Stimulated activated CD4-positive, alpha-beta T cell treated with anti-CD3 and anti-CD28 coated beads, Interleukin-4, amount 100 ng/mL, for 48 hours (primary cell): ENCODE measurements around the gene QPCTL.
"Not testable (repeated sequence)": the region's sequence is repeated elsewhere in the genome, so short reads cannot be mapped to it uniquely, and the experiment has no call there.

ENCODE experiments used
- DNase-seq, 2 donors: peaks; one replicate each; pipeline ENCODE4 v3.0.0-alpha.2; 2020; ENCODE audit warnings: low read depth in 2 of 2

The QPCTL gene

DNA sequence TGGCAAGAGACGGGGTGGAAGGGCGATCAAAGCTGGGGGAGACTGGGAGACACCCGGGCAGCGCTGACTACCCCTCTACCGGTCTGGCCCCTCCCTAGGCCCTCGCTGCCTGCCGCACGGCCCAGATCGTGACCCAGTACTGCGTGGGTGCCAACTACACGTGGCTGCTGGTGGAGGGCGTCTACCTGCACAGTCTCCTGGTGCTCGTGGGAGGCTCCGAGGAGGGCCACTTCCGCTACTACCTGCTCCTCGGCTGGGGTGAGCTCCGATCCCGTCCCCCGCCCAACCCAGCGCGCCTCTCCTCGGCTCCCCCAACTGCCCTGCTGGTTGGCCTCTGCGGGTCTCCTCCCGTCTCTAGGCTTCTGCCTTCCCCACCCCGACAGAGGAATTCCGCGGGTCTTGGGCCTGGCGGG, 15.6 kb upstream of the QPCTL start:
- DNase-seq, result peak in 1 of 2 donors; percentile 42

DNA sequence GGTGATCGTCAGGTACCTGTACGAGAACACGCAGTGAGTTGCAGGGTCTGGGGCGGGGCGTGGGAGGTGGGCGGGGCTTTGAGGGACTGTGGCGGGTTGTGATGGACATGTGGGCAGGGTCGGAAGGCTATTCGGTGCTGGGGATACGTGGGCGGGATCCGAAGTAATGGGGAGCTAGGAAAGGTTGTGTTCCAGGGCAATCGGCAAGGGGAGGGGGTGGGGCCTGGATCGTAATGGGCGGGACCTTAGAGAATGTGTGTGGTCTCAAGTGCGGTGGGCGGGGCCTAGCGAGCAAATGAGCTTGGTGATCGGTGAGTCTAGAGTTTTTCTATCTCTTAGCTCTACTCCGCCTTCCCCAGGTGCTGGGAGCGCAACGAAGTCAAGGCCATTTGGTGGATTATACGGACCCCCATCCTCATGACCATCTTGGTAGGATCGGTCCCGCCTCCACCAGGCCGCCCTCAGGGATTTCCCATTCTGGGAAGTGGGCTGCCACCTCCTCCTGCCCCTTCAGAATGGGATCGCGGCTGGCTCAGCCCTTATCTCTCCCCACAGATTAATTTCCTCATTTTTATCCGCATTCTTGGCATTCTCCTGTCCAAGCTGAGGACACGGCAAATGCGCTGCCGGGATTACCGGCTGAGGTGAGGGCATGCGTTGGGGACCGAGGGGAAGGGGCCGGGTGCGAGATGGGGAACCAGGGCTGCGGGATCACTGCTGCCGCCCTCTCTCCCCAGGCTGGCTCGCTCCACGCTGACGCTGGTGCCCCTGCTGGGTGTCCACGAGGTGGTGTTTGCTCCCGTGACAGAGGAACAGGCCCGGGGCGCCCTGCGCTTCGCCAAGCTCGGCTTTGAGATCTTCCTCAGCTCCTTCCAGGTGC, 14.9 kb upstream of the QPCTL start:
- DNase-seq, result peak; percentile 83 to 90

- peak; percentile 74 to 76 for DNase-seq
Measured at GRCh38 chr19:45681391-45682015, 11.0 kb upstream of the QPCTL start.

GRCh38 chr19:45682117-45682516, 10.3 kb upstream of the QPCTL start:
- no peak for DNase-seq

- DNase-seq, result no peak
Measured at GRCh38 chr19:45682908-45683307, 9.6 kb upstream of the QPCTL start.

- not testable (repeated sequence) for DNase-seq
Measured at GRCh38 chr19:45685045-45685444, 7.4 kb upstream of the QPCTL start.

DNA sequence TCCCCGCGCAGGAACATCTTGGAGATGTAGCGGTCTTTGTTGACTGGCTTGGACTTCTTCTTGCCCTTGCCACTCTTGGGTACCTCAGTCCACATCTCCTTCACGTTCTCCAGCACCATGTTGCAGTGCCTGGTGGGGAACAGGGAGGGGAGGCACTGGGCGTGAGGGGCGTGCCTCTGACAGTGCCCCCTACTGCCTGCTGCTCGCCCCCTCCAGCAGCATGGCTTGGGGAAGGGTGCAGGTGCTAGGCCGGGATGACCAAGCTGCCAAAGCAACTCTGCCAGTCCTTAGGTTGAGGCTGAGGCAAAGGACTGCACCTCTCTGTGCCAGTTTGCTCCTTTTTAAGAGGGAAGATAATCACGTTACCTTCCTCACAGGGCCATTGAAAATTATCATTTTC, 4.9 kb upstream of the QPCTL start:
- no peak for DNase-seq

DNA sequence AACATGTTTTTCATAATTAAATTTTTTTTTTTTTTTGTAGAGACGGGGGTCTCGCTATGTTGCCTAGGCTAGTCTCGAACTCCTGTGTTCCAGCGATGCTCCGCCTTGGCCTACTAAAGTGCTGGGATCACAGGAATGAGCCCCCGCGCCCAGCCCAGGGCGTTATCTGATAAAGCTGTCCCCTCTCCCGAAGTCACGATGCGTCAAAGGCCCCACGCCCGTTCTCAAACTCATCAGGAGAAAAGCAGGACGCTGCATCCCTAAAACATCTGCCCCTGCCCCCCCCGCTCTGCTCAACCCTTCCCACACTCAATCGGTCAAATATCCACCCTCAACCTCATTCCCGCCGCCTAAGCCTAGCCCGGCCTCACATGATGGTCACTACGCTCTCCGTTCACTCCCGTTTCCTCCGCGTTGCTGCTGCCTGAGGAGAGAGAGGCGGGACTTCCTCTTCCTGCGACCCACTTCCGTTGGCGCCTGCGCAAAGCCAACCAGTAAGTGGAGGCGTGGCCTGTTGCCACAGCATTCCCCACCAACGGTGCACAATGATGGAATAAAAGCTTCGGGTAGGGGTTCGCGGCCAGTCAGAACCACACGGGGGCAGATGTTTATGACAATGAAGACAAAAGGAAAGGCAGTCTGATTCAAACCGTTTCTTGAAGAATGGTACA, 815 bp upstream of the QPCTL start, which contains the start of gene SNRPD2:
SNRPD2 (minus strand) TSS at position 438 of the 671 bp plus-strand sequence; CDS start at position 373, 65 bp downstream.
- peak; percentile 87 to 89 for DNase-seq

DNA sequence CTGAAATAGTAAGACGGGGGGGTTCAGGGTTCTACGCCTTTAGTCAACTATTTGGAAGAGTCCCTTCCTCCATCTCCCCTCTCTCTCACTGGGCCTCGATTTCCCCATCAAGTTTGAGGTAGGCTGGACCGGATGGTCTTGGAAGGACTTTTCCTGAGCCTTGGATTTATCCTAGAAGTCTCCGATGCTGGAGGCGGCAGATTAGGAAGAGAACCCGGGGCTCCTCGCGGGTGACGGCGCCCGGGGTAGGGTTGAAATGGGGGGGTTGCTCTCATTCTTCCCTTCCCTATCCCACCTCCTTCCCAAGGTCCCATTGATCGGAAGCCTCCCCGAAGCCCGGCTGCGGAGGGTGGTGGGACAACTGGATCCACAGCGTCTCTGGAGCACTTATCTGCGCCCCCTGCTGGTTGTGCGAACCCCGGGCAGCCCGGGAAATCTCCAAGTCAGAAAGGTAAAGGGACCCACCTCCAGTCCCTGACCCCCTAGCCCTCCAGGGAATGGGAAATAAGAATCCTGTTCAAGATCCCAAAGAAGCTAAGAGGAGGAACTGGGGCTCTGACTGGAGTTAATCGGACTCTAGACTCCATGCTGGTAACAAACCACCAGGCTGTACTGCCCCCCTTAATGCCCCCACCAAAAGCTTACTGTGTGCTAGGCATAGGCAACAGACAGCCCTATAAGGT, 781 bp downstream of the QPCTL start:
- DNase-seq, result peak; percentile 78 to 84

DNA sequence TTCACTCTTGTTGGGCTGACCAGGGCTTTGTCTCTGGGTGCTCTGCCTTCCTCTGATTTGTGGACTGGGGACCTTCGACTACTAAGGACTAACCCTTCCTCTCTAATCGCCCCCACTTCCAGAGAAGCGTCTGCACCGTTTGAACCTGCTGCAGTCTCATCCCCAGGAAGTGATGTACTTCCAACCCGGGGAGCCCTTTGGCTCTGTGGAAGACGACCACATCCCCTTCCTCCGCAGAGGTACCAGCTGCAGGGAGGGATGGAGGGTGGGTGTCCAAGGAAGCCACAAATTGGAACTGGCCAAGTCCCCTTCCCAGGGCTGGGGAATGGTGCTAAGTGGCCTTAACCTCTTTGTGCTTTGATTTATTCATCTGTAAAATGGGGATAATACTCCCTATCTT, 9.2 kb downstream of the QPCTL start:
- no peak for DNase-seq

DNA sequence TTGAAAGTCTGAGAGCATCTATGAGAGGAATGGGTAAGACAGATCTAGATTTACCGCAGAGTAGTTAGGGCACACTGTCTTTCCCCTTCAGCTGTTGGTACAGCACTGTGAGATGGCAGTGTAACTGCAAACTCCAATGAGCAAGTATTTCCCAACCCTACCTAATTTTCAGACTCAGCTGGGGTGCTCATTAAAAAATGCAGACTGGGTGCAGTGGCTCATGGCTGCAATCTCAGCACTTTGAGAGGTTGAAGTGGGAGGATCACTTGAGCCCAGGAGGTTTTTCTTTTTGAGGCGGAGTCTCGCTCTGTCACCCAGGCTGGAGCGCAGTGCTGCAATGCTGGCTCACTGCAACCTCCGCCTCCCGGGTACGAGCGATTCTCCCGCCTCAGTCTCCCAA, 12.6 kb downstream of the QPCTL start:
- DNase-seq, result no peak

- DNase-seq, result no peak
Measured at GRCh38 chr19:45705710-45706415, 13.4 kb downstream of the QPCTL start.

DNA sequence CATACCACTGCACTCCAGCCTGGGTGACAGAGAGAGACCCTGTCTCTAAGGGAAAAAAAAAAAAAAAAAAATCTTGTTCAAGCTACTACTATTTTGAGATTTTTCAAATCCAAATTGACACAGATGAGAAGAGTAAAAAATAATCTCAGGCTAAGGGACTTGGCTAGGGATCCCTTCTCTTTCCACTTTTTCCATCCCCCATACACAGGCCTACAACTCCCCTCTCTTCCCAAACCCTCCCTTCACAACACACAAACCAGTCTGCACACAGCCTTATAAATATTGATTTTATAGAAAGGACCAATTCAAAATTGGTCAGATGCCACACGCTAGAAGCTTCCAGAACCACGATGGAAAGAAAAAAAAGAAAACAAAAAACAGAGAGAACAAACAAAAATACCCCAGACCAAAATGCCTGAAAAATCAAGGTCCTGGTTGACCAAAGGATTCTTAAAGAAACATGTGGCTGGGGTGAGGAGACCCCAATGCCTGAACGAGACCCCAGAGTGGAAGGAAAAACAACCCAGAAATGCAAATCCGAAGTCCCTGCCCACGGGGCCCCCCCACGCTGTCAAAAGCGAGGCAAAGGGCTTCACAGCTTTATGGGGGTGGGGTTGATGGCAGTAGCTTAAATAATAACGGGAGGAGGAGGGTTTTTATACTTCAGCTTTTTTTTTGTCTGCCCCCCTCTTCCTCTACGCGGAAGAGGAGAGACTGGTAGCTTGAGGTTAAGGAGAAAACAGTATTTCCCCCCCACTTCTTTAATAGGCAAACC, 18.1 kb downstream of the QPCTL start:
- DNase-seq, result no peak

DNA sequence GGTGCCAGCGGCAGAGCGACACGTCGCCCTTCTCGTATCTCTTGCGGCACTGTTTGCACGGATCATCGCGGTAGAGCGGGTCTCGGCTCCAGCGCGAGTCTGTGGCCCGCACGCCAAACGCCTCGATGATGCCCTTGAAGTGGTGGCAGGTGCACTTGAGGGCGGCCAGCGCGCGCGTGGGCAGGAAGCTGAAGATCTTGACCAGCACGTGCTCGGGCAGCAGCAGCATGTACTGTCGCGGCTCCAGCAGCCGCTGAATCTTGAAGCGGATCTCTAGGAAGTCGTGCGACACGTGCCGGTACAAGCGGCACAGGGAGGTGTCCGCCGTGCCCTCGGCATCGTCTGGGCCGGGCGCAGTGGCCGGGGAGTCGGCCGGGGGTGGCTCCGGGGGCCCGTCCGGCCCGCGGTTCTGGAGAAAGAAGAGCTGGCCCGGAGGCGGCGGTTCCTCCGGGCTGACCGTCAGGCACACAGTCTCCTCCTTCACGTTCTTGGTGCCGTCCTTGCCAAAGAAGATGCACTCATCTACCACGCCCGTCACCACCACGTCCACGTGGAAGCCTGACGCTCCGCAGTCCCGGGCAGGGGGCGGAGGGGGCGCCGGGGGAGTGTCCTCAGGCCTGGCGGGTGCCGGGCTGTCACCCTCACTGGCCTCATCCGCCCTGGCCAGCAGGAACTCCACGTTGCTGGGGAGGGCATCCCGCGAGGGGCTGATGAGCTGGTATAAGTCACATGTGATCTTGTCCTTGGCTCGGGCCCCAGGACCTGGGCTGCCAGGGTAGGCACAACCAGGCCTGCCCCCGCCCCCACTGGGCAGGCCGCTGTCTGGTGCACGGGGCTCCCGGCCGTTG, 19.6 kb downstream of the QPCTL start:
- no peak for DNase-seq

GRCh38 chr19:45712699-45713067, 20.2 kb downstream of the QPCTL start:
- DNase-seq, result no peak

DNA sequence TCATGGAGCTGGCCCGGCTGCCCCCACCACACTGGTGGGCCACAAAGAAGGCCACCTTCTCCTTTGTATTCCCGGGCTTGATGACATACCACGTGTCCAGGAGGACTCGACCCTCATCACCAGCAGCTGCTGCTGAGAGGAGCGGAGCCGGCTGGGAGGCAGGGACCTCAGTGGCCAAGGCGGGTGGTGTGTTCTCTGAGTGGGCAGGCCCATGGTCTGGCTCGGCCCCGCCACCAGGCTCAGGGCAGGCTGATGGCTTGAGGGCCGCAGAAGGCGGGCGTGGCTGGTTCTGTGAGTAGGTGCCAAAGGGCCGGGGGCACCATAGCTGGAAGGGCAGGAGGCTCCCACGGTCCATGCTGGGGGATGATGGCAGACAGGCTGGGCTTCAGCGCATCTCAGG, 20.7 kb downstream of the QPCTL start:
- DNase-seq, result no peak

DNA sequence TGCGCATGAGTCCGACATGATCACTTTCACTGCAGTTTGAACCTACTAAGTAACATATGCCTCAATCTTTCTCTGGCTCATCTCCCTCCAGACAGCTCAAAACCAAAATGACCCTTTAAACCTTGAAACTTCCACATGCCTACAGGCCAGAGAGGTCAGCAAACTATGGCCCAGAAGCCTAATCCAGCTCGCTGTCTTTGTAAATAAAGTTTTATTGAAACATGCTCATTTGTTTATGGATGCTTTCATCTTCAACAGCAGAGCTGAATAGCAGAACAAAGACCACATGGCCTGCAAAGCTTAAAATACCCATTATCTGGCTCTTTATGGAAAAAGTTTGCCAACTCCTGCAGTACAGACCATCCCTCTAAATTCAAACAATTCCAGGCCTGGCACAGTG, 22.7 kb downstream of the QPCTL start:
- DNase-seq, result no peak

DNA sequence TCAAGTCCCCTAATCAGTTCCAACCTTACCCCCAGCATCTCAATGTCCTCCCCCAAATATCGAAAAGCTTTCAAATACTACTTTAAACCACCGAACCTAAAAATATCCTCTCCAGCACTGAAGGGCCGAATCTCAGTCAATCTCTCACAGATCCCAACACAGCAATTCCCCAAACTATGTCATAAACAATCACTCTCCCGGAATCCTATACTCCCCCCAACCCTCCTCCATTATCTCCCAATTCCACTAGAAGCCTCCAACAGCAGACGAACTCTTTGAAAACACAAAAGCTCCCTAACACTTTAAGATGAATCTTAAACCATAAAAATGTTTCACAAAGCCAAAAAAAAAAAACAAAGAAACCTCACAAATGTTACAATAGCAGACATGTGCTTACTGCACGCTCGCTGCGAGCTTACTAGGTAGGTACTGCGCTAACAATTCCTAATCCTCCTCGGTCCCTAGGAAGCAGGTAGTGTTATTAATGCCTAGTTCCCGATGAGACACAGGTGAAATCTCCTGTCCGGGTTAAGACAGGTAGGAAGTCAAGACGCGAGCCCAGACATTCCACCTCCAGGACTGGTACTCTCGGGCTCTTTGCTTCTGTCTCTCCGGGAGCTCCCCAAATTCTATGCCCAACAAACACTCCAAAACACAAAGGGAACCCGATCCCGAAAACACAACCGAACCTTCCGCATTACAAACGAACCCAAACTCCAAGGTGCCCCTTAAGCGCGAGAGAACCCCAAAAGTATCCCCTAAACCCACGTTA, 24.1 kb downstream of the QPCTL start:
- no peak for DNase-seq
